HepG2 (cell line): ENCODE results near the gene EFHD2. TPM values are rescaled to one million over a fixed set of nuclear protein-coding genes. Genes with fewer than 3 reads are reported as not detected.

Source experiments
- FOXK1 ChIP-seq: sonication (generic); formaldehyde crosslinking; IDR thresholded peaks from 2 replicates; pipeline ENCODE4 v1.4.0; 2020; ENCODE audit warnings: low read depth, missing genetic modification reagents, borderline replicate concordance
- HNF4G ChIP-seq, 2 experiments: sonication (generic) in 1 of 2; formaldehyde crosslinking in 1 of 2; IDR thresholded peaks; 2 replicates each; pipeline versions ENCODE4 v1.4.0 to v1.6.1; 2011 to 2020; ENCODE audit warnings: borderline replicate concordance in 2 of 2, low read depth in 2 of 2, mild to moderate bottlenecking in 2 of 2, low read length in 1 of 2, missing genetic modification reagents in 1 of 2, moderate library complexity in 1 of 2
- ISL2 ChIP-seq: sonication (generic); formaldehyde crosslinking; IDR thresholded peaks from 2 replicates; pipeline ENCODE4 v1.5.0; 2020; ENCODE audit warnings: missing genetic modification reagents
- JUN ChIP-seq: sonication (generic); formaldehyde crosslinking; IDR thresholded peaks from 2 replicates; pipeline ENCODE4 v1.4.0; 2020; ENCODE audit warnings: mild to moderate bottlenecking, missing genetic modification reagents
- MAX ChIP-seq: IDR thresholded peaks from 2 replicates; pipeline ENCODE4 v1.6.1; 2012; ENCODE audit warnings: inconsistent platforms
- MTF1 ChIP-seq: sonication (generic); formaldehyde crosslinking; IDR thresholded peaks from 2 replicates; pipeline ENCODE4 v1.5.0; 2020; ENCODE audit warnings: missing genetic modification reagents
- POLR2AphosphoS2 ChIP-seq: IDR thresholded peaks from 2 replicates; pipeline ENCODE4 v1.6.1; 2011; ENCODE audit warnings: low read depth, low read length, improper control_type of control experiment
- POLR2AphosphoS5 ChIP-seq: IDR thresholded peaks from 2 replicates; pipeline ENCODE4 v1.6.1; 2012; ENCODE audit warnings: low read depth, low read length
- REXO4 ChIP-seq: sonication (generic); formaldehyde crosslinking; IDR thresholded peaks from 2 replicates; pipeline ENCODE4 v1.8.0; 2022; ENCODE audit warnings: missing genetic modification reagents, mild to moderate bottlenecking, borderline replicate concordance
- SAP130 ChIP-seq: IDR thresholded peaks from 2 replicates; pipeline ENCODE4 v1.6.1; 2016; ENCODE audit warnings: low read depth
- SKIL ChIP-seq: sonication (generic); formaldehyde crosslinking; IDR thresholded peaks from 2 replicates; pipeline ENCODE4 v1.8.0; 2022; ENCODE audit warnings: missing genetic modification reagents, mild to moderate bottlenecking, moderate library complexity, borderline replicate concordance
- TCF7 ChIP-seq: sonication (generic); IDR thresholded peaks from 2 replicates; pipeline ENCODE4 v1.6.1; 2016; ENCODE audit warnings: antibody characterized with exemption, low read depth
- TEAD3 ChIP-seq: optimal IDR thresholded peaks from 2 replicates; pipeline ENCODE3; 2016; ENCODE audit warnings: borderline replicate concordance
- TRIM24 ChIP-seq: sonication (generic); formaldehyde crosslinking; IDR thresholded peaks from 2 replicates; pipeline ENCODE4 v1.8.0; 2022; ENCODE audit warnings: mild to moderate bottlenecking, missing genetic modification reagents
- XRCC5 ChIP-seq: fragments of 200-400 bp; formaldehyde crosslinking; optimal IDR thresholded peaks from 2 replicates; pipeline ENCODE3; 2017; ENCODE audit warnings: mild to moderate bottlenecking, low read length
- ZBTB25 ChIP-seq: IDR thresholded peaks from 2 replicates; pipeline ENCODE4 v1.6.1; 2018; ENCODE audit warnings: missing genetic modification reagents
- ZNF142 ChIP-seq: sonication (generic); formaldehyde crosslinking; IDR thresholded peaks from 2 replicates; pipeline ENCODE4 v1.4.0; 2020; ENCODE audit warnings: missing genetic modification reagents
- ZNF296 ChIP-seq: sonication (generic); formaldehyde crosslinking; conservative IDR thresholded peaks from 2 replicates; pipeline ENCODE4 v1.5.0; 2020; ENCODE audit warnings: mild to moderate bottlenecking, missing genetic modification reagents
- ZNF496 ChIP-seq: sonication (generic); formaldehyde crosslinking; IDR thresholded peaks from 2 replicates; pipeline ENCODE4 v1.8.1; 2023; ENCODE audit warnings: mild to moderate bottlenecking, moderate library complexity, missing genetic modification reagents; ENCODE audit not compliant: insufficient replicate concordance
- ZNF737 ChIP-seq: sonication (generic); formaldehyde crosslinking; IDR thresholded peaks from 2 replicates; pipeline ENCODE4 v1.5.0; 2020; ENCODE audit warnings: missing genetic modification reagents, mild to moderate bottlenecking, borderline replicate concordance
- polyA plus RNA-seq, 8 experiments: library from polyadenylated mRNA; depleted of rRNA in 3 of 8; stranded (reverse) in 7 of 8; unstranded in 1 of 8; fragments of >200 nt; fragmentation: Illumina TruSeq in 4 of 8; extraction: Trizol in 4 of 8; gene quantifications; 2 replicates each; pipeline versions ENCODE4 v1.2.1 to v1.2.3, GENCODE V29; 2011 to 2016; ENCODE audit warnings: low read depth in 4 of 8, missing spikeins in 1 of 8, mixed read lengths in 1 of 8; ENCODE audit not compliant: insufficient read depth in 1 of 8
- total RNA-seq, 5 experiments: library from RNA; depleted of rRNA; stranded (reverse); fragments of >200 nt; fragmentation: Illumina TruSeq; extraction: Trizol; gene quantifications; 2 replicates each; pipeline ENCODE4 v1.2.3, GENCODE V29; 2016; ENCODE audit warnings: low read depth in 1 of 5

The EFHD2 gene
- total and polyA plus RNA-seq, 2 of the 13 experiments (the other 11 are each of a cell fraction or from before 2014, with no cell fraction given): 9.4 to 12.7 TPM

- TF ChIP-seq TEAD3 (CRISPR knock-in tag) (no peak), ISL2 (no peak), TCF7 (no peak), FOXK1 (0 out of 2 replicates have a peak, but pooled peaks have one; percentile 14), ZNF496 (CRISPR knock-in tag) (no peak), HNF4G (IDR thresholded peaks at IDR 0.05; ENCODE audit: borderline replicate concordance, low read depth, low read length) (0 out of 2 replicates have a peak, but pooled peaks have one; percentile 2), HNF4G (CRISPR knock-in tag; IDR thresholded peaks at IDR 0.05; ENCODE audit: borderline replicate concordance, low read depth) (no peak), ZNF142 (CRISPR knock-in tag) (0 out of 2 replicates have a peak, but pooled peaks have one; percentile 47), JUN (no peak), ZNF296 (no peak), XRCC5 (peak; percentile 30), TRIM24 (CRISPR knock-in tag) (no peak), ZBTB25 (no peak), SKIL (CRISPR knock-in tag) (0 out of 2 replicates have a peak, but pooled peaks have one; percentile 14), ZNF737 (no peak), REXO4 (CRISPR knock-in tag) (no peak), MTF1 (CRISPR knock-in tag) (no peak), POLR2AphosphoS2 (no peak), SAP130 (CRISPR knock-in tag) (peak; percentile 68), POLR2AphosphoS5 (peak; percentile 60), MAX (peak; percentile 66)
Observed at GRCh38 chr1:15409388-15410222, at the start of gene EFHD2 (continued).
